Neural progenitor cell (in vitro differentiated cells): Measurements from ENCODE around the gene TNMD. TPM values are rescaled to one million over a fixed set of nuclear protein-coding genes. Genes with fewer than 3 reads are reported as not detected.

Experiments used
- DNase-seq: peaks from one replicate; pipeline ENCODE4 v3.0.0-alpha.2; 2016; ENCODE audit warnings: low spot score
- H2AFZ ChIP-seq: fragments of 200-600 bp; sonication (generic); replicated peaks from 2 replicates; pipeline ENCODE4 v1.6.1; 2016; ENCODE audit warnings: antibody characterized with exemption
- H3F3A ChIP-seq: fragments of 200-600 bp; sonication (generic); 2 replicates; pipeline ENCODE4 v1.6.1; 2016; ENCODE audit warnings: antibody characterized with exemption, low read depth
- H3K27ac ChIP-seq: fragments of 200-600 bp; sonication (generic); 2 replicates; pipeline ENCODE4 v1.5.1; 2016; ENCODE audit warnings: mild to moderate bottlenecking
- H3K27me3 ChIP-seq: fragments of 200-600 bp; sonication (generic); 2 replicates; pipeline ENCODE4 v1.6.1; 2016; ENCODE audit warnings: mild to moderate bottlenecking, moderate library complexity
- H3K36me3 ChIP-seq: fragments of 200-600 bp; sonication (generic); 2 replicates; pipeline ENCODE4 v1.5.1; 2016
- H3K4me1 ChIP-seq: fragments of 200-600 bp; sonication (generic); 2 replicates; pipeline ENCODE4 v1.6.1; 2016; ENCODE audit warnings: mixed run types
- H3K4me2 ChIP-seq: fragments of 200-600 bp; sonication (generic); 2 replicates; pipeline ENCODE4 v1.6.1; 2016
- H3K4me3 ChIP-seq: fragments of 200-600 bp; sonication (generic); 2 replicates; pipeline ENCODE4 v1.5.1; 2016
- H3K79me2 ChIP-seq: fragments of 200-600 bp; sonication (generic); 2 replicates; pipeline ENCODE4 v1.6.1; 2016; ENCODE audit warnings: low read depth
- H3K9ac ChIP-seq: fragments of 200-600 bp; sonication (generic); 2 replicates; pipeline ENCODE4 v1.6.1; 2016
- H3K9me3 ChIP-seq: fragments of 200-600 bp; sonication (generic); 2 replicates; pipeline ENCODE4 v1.5.1; 2016; ENCODE audit warnings: low read depth
- H4K20me1 ChIP-seq: fragments of 200-600 bp; sonication (generic); 2 replicates; pipeline ENCODE4 v1.6.1; 2016; ENCODE audit warnings: low read depth
- H3K27ac Mint-ChIP-seq: 3 replicates; pipeline ENCODE4 v1.8.0; 2021; ENCODE audit warnings: mixed read lengths
- H3K27me3 Mint-ChIP-seq: 2 replicates; pipeline ENCODE4 v1.8.0; 2022; ENCODE audit warnings: low read depth, mild to moderate bottlenecking, inconsistent platforms, moderate library complexity, mixed read lengths; ENCODE audit not compliant: insufficient read depth
- H3K36me3 Mint-ChIP-seq: 3 replicates; pipeline ENCODE4 v1.8.0; 2021; ENCODE audit warnings: mixed read lengths
- H3K4me1 Mint-ChIP-seq: 3 replicates; pipeline ENCODE4 v1.8.0; 2021; ENCODE audit warnings: mixed read lengths
- H3K4me3 Mint-ChIP-seq: 3 replicates; pipeline ENCODE4 v1.8.0; 2021; ENCODE audit warnings: mild to moderate bottlenecking, moderate library complexity, mixed read lengths
- H3K9me3 Mint-ChIP-seq: 3 replicates; pipeline ENCODE4 v1.8.0; 2020; ENCODE audit warnings: mixed read lengths
- EZH2 ChIP-seq: fragments of 200-600 bp; sonication (generic); IDR thresholded peaks from 2 replicates; pipeline ENCODE4 v1.6.1; 2017; ENCODE audit warnings: antibody characterized with exemption, mild to moderate bottlenecking, moderate library complexity
- EZH2phosphoT487 ChIP-seq: fragments of 200-600 bp; sonication (generic); IDR thresholded peaks from 2 replicates; pipeline ENCODE4 v1.6.1; 2017; ENCODE audit warnings: antibody characterized with exemption
- total RNA-seq: library from RNA; depleted of rRNA; stranded (reverse); fragments of >200 nt; gene quantifications from 2 replicates; pipeline ENCODE4 v1.2.3, GENCODE V29; 2015; ENCODE audit warnings: low replicate concordance
- TF ChIP-seq, protein P1 (sequence below): fragments of 200-600 bp; sonication (generic); IDR thresholded peaks from 2 replicates; pipeline ENCODE4 v1.5.1; 2017; ENCODE audit warnings: antibody characterized with exemption, mild to moderate bottlenecking

Gene TNMD
- total RNA-seq, 1 donor from 2014 or later = not detected

DNA sequence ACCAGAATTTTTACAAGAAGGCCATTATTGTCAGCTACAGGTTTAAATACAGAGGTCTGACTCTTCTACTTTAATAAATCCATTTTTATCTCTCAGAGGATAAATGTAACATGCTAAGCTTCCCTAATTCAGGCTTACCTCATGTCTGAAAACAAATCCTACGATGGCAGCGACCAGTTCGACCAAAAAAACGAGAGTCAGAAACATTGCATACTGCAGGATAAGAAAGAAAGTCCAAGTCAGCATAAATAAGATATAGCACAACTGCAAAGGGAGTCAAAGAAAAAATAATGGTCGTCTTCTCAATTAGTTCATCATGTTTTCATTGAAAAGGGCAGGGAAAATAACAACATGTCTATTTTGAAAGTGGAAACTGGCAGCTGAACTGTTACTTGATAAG lies 50.3 kb downstream of the TNMD start:
- peaks cover 14% of the 10 kb centered on the region for H3K36me3 ChIP-seq
- peak overlapping the region; percentile 73 for H3K4me3 ChIP-seq
- Mint-ChIP-seq H3K4me1 (peaks cover 13% of the 10 kb centered on the region), H3K27ac (no peak overlapping the region), H3K36me3 (peaks cover 13% of the 10 kb centered on the region), H3K27me3 (peaks cover 2% of the 10 kb centered on the region), H3K9me3 (peaks cover 2% of the 10 kb centered on the region), H3K4me3 (peak overlapping the region; percentile 92)
- no peaks in the 10 kb centered on the region for H3F3A ChIP-seq
- no peak overlapping the region for H3K9ac ChIP-seq
- H2AFZ ChIP-seq = no peak overlapping the region
- TF ChIP-seq EZH2 (no peak), EZH2phosphoT487 (no peak)
- TF ChIP-seq, protein P1, sequence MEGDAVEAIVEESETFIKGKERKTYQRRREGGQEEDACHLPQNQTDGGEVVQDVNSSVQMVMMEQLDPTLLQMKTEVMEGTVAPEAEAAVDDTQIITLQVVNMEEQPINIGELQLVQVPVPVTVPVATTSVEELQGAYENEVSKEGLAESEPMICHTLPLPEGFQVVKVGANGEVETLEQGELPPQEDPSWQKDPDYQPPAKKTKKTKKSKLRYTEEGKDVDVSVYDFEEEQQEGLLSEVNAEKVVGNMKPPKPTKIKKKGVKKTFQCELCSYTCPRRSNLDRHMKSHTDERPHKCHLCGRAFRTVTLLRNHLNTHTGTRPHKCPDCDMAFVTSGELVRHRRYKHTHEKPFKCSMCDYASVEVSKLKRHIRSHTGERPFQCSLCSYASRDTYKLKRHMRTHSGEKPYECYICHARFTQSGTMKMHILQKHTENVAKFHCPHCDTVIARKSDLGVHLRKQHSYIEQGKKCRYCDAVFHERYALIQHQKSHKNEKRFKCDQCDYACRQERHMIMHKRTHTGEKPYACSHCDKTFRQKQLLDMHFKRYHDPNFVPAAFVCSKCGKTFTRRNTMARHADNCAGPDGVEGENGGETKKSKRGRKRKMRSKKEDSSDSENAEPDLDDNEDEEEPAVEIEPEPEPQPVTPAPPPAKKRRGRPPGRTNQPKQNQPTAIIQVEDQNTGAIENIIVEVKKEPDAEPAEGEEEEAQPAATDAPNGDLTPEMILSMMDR = no peak
- no peaks in the 10 kb centered on the region for H4K20me1 ChIP-seq
- peaks cover 6% of the 10 kb centered on the region for H3K4me1 ChIP-seq
- DNase-seq = no peak
- H3K79me2 ChIP-seq = peaks cover 20% of the 10 kb centered on the region
- H3K27me3 ChIP-seq = no peaks in the 10 kb centered on the region
- H3K27ac ChIP-seq = no peak overlapping the region
- H3K4me2 ChIP-seq = peak overlapping the region; percentile 84
- H3K9me3 ChIP-seq = peaks cover 3% of the 10 kb centered on the region

DNA sequence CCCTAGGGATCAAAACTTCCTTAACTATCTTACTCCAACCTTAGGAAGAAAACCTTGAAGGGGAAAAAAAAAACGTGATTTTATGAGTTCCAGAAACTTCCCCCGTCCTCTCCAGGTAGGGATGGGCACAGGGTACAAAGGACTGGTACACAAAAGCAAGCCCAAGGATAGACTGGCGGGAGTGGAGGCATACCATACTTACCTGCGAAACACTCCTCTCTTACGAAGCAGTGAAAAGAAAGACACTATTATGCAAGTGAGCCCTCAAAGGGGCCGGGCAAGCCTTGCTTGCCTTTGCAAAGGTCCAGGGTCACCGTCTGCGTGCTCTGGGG lies 51.2 kb downstream of the TNMD start:
- H3K27me3 ChIP-seq = no peaks in the 10 kb centered on the region
- H3K4me1 Mint-ChIP-seq = peaks cover 13% of the 10 kb centered on the region
- H3K9me3 Mint-ChIP-seq = peaks cover 2% of the 10 kb centered on the region
- H3K9me3 ChIP-seq = peaks cover 3% of the 10 kb centered on the region
- no peak overlapping the region for H3K27ac ChIP-seq
- H2AFZ ChIP-seq = peak overlapping the region; percentile 61
- no peaks in the 10 kb centered on the region for H4K20me1 ChIP-seq
- peak overlapping the region; percentile 73 for H3K4me3 ChIP-seq
- TF ChIP-seq, protein P1 = no peak
- no peak for TF ChIP-seq EZH2phosphoT487
- no peak for TF ChIP-seq EZH2
- peaks cover 6% of the 10 kb centered on the region for H3K4me1 ChIP-seq
- H3K27me3 Mint-ChIP-seq = peaks cover 2% of the 10 kb centered on the region
- no peak overlapping the region for H3K27ac Mint-ChIP-seq
- peak overlapping the region; percentile 92 for H3K4me3 Mint-ChIP-seq
- peak overlapping the region; percentile 88 for H3K9ac ChIP-seq
- no peaks in the 10 kb centered on the region for H3F3A ChIP-seq
- peaks cover 7% of the 10 kb centered on the region for H3K36me3 Mint-ChIP-seq
- peaks cover 20% of the 10 kb centered on the region for H3K79me2 ChIP-seq
- H3K4me2 ChIP-seq = peak overlapping the region; percentile 84
- DNase-seq = no peak
- H3K36me3 ChIP-seq = peaks cover 14% of the 10 kb centered on the region

DNA sequence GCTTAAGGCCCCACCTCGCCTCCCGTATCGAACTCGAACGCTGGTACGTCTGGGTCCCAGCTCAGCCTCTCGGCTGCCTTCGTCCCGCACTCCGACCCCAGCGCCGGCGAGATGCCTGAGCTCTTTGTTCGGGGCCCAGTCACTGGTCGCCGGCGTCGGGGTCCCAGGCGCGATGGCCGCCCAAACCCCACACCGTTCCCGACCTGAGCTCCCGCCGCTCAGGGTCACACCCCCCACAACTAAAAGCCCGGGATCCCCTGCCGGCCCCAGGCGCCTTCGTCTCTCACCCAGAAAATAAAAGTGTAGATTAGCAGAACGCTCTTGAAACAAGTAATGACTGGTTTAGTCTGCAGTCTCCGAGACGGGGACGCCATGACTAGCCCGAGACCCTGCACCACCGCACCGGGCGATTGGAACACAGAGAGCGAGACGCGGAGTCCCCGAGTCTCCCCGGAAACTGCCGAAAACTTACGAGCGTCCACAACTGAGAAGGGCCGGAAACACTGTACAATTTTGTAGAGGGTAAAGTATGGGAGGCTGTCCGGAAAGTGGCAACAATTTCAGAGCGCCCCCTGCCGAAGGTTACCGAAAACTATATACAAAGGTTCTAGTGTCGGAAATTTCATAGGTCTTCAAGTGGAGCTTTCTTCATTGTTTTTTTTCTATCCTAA lies 51.7 kb downstream of the TNMD start, which contains the start of gene TSPAN6:
TSS of gene TSPAN6 (minus strand) at position 486 of the 671 bp plus-strand sequence. CDS start at position 374, 112 bp downstream.
- Mint-ChIP-seq H3K27ac (peak within 1 kb of the TSS; percentile 98), H3K4me1 (peaks cover 13% of the 10 kb centered on the region), H3K4me3 (peak within 1 kb of the TSS; percentile 92), H3K36me3 (peaks cover 7% of the 10 kb centered on the region), H3K27me3 (peaks cover 2% of the 10 kb centered on the region), H3K9me3 (peaks cover 2% of the 10 kb centered on the region)
- peak; percentile 87 for DNase-seq
- H4K20me1 ChIP-seq = no peaks in the 10 kb centered on the region
- peak within 1 kb of the TSS; percentile 88 for H3K9ac ChIP-seq
- H3K27ac ChIP-seq = peak within 1 kb of the TSS; percentile 87
- TF ChIP-seq EZH2 = no peak
- TF ChIP-seq, protein P1 = peak; percentile 61
- H3K4me3 ChIP-seq = peak within 1 kb of the TSS; percentile 73
- H3K4me1 ChIP-seq = peaks cover 6% of the 10 kb centered on the region
- no peaks in the 10 kb centered on the region for H3F3A ChIP-seq
- peak within 1 kb of the TSS; percentile 72 for H2AFZ ChIP-seq
- no peaks in the 10 kb centered on the region for H3K27me3 ChIP-seq
- H3K79me2 ChIP-seq = peaks cover 20% of the 10 kb centered on the region
- peaks cover 3% of the 10 kb centered on the region for H3K9me3 ChIP-seq
- H3K36me3 ChIP-seq = peaks cover 14% of the 10 kb centered on the region
- peak within 1 kb of the TSS; percentile 84 for H3K4me2 ChIP-seq
